IMR-90 (cell line): ENCODE measurements around the gene NFKBIB.

Source experiments
- CEBPB ChIP-seq: IDR thresholded peaks from 2 replicates; pipeline ENCODE4 v1.6.1; 2012; ENCODE audit warnings: low read depth, low read length, improper control_type of control experiment
- CHD1 ChIP-seq: IDR thresholded peaks from 2 replicates; pipeline ENCODE4 v1.6.1; 2012; ENCODE audit warnings: low read depth, low read length, improper control_type of control experiment
- CTCF ChIP-seq: conservative IDR thresholded peaks from 2 replicates; pipeline ENCODE4 v1.5.1; 2012; ENCODE audit warnings: mild to moderate bottlenecking, low read depth, low read length, improper control_type of control experiment
- ELK1 ChIP-seq: fragments of 150-350 bp; IDR thresholded peaks from 2 replicates; pipeline ENCODE4 v1.6.1; 2016; ENCODE audit warnings: low read depth, mild to moderate bottlenecking, low read length, moderate library complexity, borderline replicate concordance
- MAFK ChIP-seq: IDR thresholded peaks from 2 replicates; pipeline ENCODE4 v1.6.1; 2012; ENCODE audit warnings: low read depth, low read length, improper control_type of control experiment
- MAZ ChIP-seq: IDR thresholded peaks from 2 replicates; pipeline ENCODE4 v1.6.1; 2012; ENCODE audit warnings: low read depth, mild to moderate bottlenecking, low read length, improper control_type of control experiment, moderate library complexity, borderline replicate concordance
- POLR2A ChIP-seq: IDR thresholded peaks from 2 replicates; pipeline ENCODE4 v1.6.1; 2012; ENCODE audit warnings: mild to moderate bottlenecking, low read depth, low read length
- RAD21 ChIP-seq: IDR thresholded peaks from 2 replicates; pipeline ENCODE4 v1.6.1; 2012; ENCODE audit warnings: low read length, improper control_type of control experiment
- RCOR1 ChIP-seq: IDR thresholded peaks from 2 replicates; pipeline ENCODE4 v1.6.1; 2012; ENCODE audit warnings: mild to moderate bottlenecking, low read length, improper control_type of control experiment; ENCODE audit not compliant: insufficient replicate concordance
- SMC3 ChIP-seq: fragments of 150-350 bp; IDR thresholded peaks from 2 replicates; pipeline ENCODE4 v1.6.1; 2016; ENCODE audit warnings: low read depth, mild to moderate bottlenecking, antibody characterized with exemption, low read length, moderate library complexity
- USF2 ChIP-seq: fragments of 150-350 bp; IDR thresholded peaks from 2 replicates; pipeline ENCODE4 v1.6.1; 2017; ENCODE audit warnings: mild to moderate bottlenecking, antibody characterized with exemption, low read length, low read depth

GRCh38 chr19:38850436-38850975 lies 49.3 kb upstream of the NFKBIB start:
- no peak; the same call in none of the 2 replicates for TF ChIP-seq CEBPB
- peak; percentile 56 for TF ChIP-seq POLR2A
- 0 out of 2 replicates have a peak, but pooled peaks have one; percentile 15 for TF ChIP-seq CTCF
- no peak for TF ChIP-seq RCOR1
- TF ChIP-seq MAFK: no peak
- no peak for TF ChIP-seq SMC3
- no peak for TF ChIP-seq USF2
- TF ChIP-seq RAD21: no peak
- peak; percentile 88; the same call in 1 of the 2 replicates for TF ChIP-seq MAZ
- no peak for TF ChIP-seq ELK1
- no peak for TF ChIP-seq CHD1
